ENCODE measurements around the gene CORO1C. TPM values are rescaled to one million over a fixed set of nuclear protein-coding genes. Genes with fewer than 3 reads are reported as not detected.
A peak's percentile ranks its signal among the peaks of the same experiment; 100 is the strongest.

CORO1C gene
- total RNA-seq, 6 donors from 2014 or later = 154 to 297 (median 223) TPM

GRCh38 chr12:108722992-108723766, 8.1 kb downstream of the CORO1C start:
- peaks cover 46 to 65% (median 55%) of the 10 kb centered on the region in 4 donors for H3K4me1 ChIP-seq
- DNase-seq = peak in 1 of 2 donors; percentile 63
- H3K4me3 ChIP-seq = no peak overlapping the region
- no peaks in the 10 kb centered on the region for H3K36me3 ChIP-seq
- H3K9me3 ChIP-seq = no peaks in the 10 kb centered on the region
- 32 to 35% methylated on average over 5 of the region's 5 CpGs for WGBS, 2 donors
- peak overlapping the region; percentile 54 to 85 (median 66) for H3K27ac ChIP-seq
- peak; percentile 63 to 80 for ATAC-seq (ENCODE audit: low FRiP score in 2 of 2)
- H3K27me3 ChIP-seq = no peaks in the 10 kb centered on the region
- TF ChIP-seq POLR2A (IDR thresholded peaks at IDR 0.05) = peak in 1 of 4 donors; percentile 47
- TF ChIP-seq EP300 (IDR thresholded peaks at IDR 0.05) = peak in 1 of 4 donors; percentile 60
- peak in 1 of 2 donors; percentile 26 for TF ChIP-seq POLR2AphosphoS5 (IDR thresholded peaks at IDR 0.05)
- TF ChIP-seq, protein P1, sequence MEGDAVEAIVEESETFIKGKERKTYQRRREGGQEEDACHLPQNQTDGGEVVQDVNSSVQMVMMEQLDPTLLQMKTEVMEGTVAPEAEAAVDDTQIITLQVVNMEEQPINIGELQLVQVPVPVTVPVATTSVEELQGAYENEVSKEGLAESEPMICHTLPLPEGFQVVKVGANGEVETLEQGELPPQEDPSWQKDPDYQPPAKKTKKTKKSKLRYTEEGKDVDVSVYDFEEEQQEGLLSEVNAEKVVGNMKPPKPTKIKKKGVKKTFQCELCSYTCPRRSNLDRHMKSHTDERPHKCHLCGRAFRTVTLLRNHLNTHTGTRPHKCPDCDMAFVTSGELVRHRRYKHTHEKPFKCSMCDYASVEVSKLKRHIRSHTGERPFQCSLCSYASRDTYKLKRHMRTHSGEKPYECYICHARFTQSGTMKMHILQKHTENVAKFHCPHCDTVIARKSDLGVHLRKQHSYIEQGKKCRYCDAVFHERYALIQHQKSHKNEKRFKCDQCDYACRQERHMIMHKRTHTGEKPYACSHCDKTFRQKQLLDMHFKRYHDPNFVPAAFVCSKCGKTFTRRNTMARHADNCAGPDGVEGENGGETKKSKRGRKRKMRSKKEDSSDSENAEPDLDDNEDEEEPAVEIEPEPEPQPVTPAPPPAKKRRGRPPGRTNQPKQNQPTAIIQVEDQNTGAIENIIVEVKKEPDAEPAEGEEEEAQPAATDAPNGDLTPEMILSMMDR (IDR thresholded peaks at IDR 0.05) = no peak

GRCh38 chr12:108722463-108722862, 8.9 kb downstream of the CORO1C start:
- DNase-seq (no peak), ATAC-seq (ENCODE audit: low FRiP score in 2 of 2) (no peak)
- Histone ChIP-seq H3K36me3 (no peaks in the 10 kb centered on the region), H3K9me3 (no peaks in the 10 kb centered on the region), H3K4me3 (no peak overlapping the region), H3K27me3 (no peaks in the 10 kb centered on the region), H3K27ac (peak overlapping the region; percentile 54 to 85 (median 66)), H3K4me1 (peaks cover 46 to 59% (median 52%) of the 10 kb centered on the region in 4 donors)
- 67 to 90% methylated on average over 1 of the region's 1 CpG for WGBS, 2 donors
- no peak for TF ChIP-seq POLR2A (IDR thresholded peaks at IDR 0.05)
- no peak for TF ChIP-seq POLR2AphosphoS5 (IDR thresholded peaks at IDR 0.05)
- TF ChIP-seq, protein P1 (IDR thresholded peaks at IDR 0.05) = no peak
- TF ChIP-seq EP300 (IDR thresholded peaks at IDR 0.05) = no peak

DNA sequence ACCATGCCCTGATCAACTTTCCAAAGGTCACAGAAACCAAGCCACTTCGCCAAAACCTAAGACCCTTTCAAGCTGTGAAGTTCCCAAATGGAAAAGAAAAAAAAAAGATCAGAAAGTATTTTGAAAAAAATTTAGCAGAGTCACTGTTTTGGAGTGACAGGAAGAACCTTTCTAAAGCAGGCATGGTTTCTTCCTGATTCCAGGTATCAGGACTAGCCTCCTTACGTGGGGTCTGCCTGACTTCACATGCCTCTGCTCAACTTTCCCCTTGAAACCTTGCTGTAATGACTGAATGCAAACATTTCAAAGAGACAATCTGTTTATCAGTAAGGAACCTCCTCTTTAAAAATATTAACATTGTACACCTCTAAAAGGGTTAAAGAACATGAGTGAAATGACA, 9.5 kb downstream of the CORO1C start:
- TF ChIP-seq, protein P1 (IDR thresholded peaks at IDR 0.05) = no peak
- TF ChIP-seq EP300 (IDR thresholded peaks at IDR 0.05) = no peak
- no peak for TF ChIP-seq POLR2A (IDR thresholded peaks at IDR 0.05)
- no peak for TF ChIP-seq POLR2AphosphoS5 (IDR thresholded peaks at IDR 0.05)
- H3K9me3 ChIP-seq = no peaks in the 10 kb centered on the region
- peaks cover 46 to 59% (median 51%) of the 10 kb centered on the region in 4 donors for H3K4me1 ChIP-seq
- peaks cover 0 to 3% (median 0%) of the 10 kb centered on the region in 4 donors for H3K36me3 ChIP-seq
- DNase-seq = no peak
- no peak overlapping the region for H3K4me3 ChIP-seq
- H3K27ac ChIP-seq = peak overlapping the region; percentile 54 to 85 (median 66)
- ATAC-seq (ENCODE audit: low FRiP score in 2 of 2) = no peak
- WGBS, 2 donors = 76 to 78% methylated on average over 2 of the region's 2 CpGs
- H3K27me3 ChIP-seq = no peaks in the 10 kb centered on the region

DNA sequence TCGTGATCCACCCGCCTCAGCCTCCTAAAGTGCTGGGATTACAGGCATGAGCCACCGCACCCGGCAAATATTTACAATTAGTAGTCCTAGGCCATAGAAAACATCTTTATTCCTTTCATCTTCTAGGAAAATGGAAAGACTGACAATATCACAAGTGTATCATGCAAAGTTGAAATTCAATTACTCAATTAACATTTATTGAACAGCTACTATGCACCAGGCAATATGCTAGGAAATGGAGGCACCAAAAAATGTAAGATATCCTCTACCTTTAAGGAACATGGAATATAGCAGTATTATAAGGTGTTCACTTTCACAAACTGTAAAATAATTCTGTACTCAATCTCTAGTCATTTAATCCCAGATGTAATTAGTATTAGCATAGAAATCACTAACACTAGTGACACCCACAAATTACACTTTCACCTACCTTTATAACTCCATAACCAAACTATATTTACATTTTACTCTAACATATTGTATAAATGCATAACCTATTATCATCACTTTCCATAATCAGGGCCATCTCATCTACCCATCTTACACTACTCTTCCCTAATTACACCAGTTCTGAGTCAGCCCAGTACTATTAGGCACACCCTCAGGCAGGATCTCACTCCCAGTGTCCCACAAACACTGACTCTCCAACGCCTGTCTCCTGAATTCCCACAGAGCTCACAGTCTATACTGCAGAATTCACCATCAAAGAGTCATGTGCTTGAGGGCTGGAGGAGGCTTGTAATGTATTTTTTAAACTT, 10.4 kb downstream of the CORO1C start:
- Histone ChIP-seq H3K9me3 (no peaks in the 10 kb centered on the region), H3K4me1 (peaks cover 45 to 59% (median 50%) of the 10 kb centered on the region in 4 donors), H3K27me3 (no peaks in the 10 kb centered on the region), H3K36me3 (peaks cover 0 to 5% (median 0%) of the 10 kb centered on the region in 4 donors), H3K4me3 (no peak overlapping the region), H3K27ac (peak overlapping the region in 3 of 4 donors; percentile 43 to 85 (median 79))
- WGBS, 2 donors = 86 to 90% methylated on average over 5 of the region's 5 CpGs
- DNase-seq (no peak), ATAC-seq (ENCODE audit: low FRiP score in 2 of 2) (peak in 1 of 2 donors; percentile 51)
- no peak for TF ChIP-seq POLR2A (IDR thresholded peaks at IDR 0.05)
- no peak for TF ChIP-seq EP300 (IDR thresholded peaks at IDR 0.05)
- no peak for TF ChIP-seq POLR2AphosphoS5 (IDR thresholded peaks at IDR 0.05)
- TF ChIP-seq, protein P1 (IDR thresholded peaks at IDR 0.05) = no peak
